Keratinocyte (primary cell): ENCODE results near the gene PGAM5. TPM values are rescaled to one million over a fixed set of nuclear protein-coding genes. Genes with fewer than 3 reads are reported as not detected.

Experiments
- DNase-seq: peaks from one replicate; pipeline ENCODE4 v3.0.0-alpha.2; 2011; ENCODE audit warnings: low read depth, missing footprints, low spot score
- FAIRE-seq: peaks from 2 replicates; lab custom pipeline; 2011; peaks lifted over from hg19 to GRCh38; lab: Jason Lieb, UNC
- H2AFZ ChIP-seq: 2 replicates; pipeline ENCODE4 v1.6.0; 2012; ENCODE audit warnings: low read length, control low read depth, inconsistent platforms; ENCODE audit not compliant: control insufficient read depth
- H3K27ac ChIP-seq: 2 replicates; pipeline ENCODE4 v1.5.1; 2011; ENCODE audit warnings: low read length; ENCODE audit not compliant: control insufficient read depth, insufficient read depth
- H3K27me3 ChIP-seq: 3 replicates; pipeline ENCODE4 v1.6.0; 2011; ENCODE audit warnings: low read length; ENCODE audit not compliant: control insufficient read depth, insufficient read depth; ENCODE audit errors: extremely low read depth
- H3K36me3 ChIP-seq, 2 experiments: 2 replicates in 1 of 2; 3 replicates in 1 of 2; pipeline ENCODE4 v1.5.1; 2011; ENCODE audit warnings: low read length in 2 of 2, mild to moderate bottlenecking in 1 of 2; ENCODE audit not compliant: control insufficient read depth in 2 of 2, insufficient read depth in 2 of 2; ENCODE audit errors: extremely low read depth in 1 of 2
- H3K4me1 ChIP-seq: 3 replicates; pipeline ENCODE4 v1.5.1; 2011; ENCODE audit warnings: low read length; ENCODE audit not compliant: control insufficient read depth, insufficient read depth; ENCODE audit errors: extremely low read depth
- H3K4me2 ChIP-seq: 3 replicates; pipeline ENCODE4 v1.6.0; 2011; ENCODE audit warnings: low read depth, low read length; ENCODE audit not compliant: control insufficient read depth, insufficient read depth; ENCODE audit errors: extremely low read depth
- H3K4me3 ChIP-seq, 3 experiments: fragments of 200-600 bp in 1 of 3; sonication (generic) in 1 of 3; 2 replicates in 2 of 3; 3 replicates in 1 of 3; pipeline ENCODE4 v1.5.1; 2011 to 2016; ENCODE audit warnings: low read length in 3 of 3, mild to moderate bottlenecking in 3 of 3, control low read depth in 2 of 3, inconsistent platforms in 1 of 3, low read depth in 1 of 3, mixed read lengths in 1 of 3, mixed run types in 1 of 3, moderate library complexity in 1 of 3; ENCODE audit not compliant: control insufficient read depth in 2 of 3, insufficient read depth in 2 of 3; ENCODE audit errors: extremely low read depth in 1 of 3
- H3K79me2 ChIP-seq: 2 replicates; pipeline ENCODE4 v1.6.0; 2012; ENCODE audit warnings: low read length; ENCODE audit not compliant: control insufficient read depth, insufficient read depth
- H3K9ac ChIP-seq: 3 replicates; pipeline ENCODE4 v1.6.0; 2011; ENCODE audit warnings: low read length; ENCODE audit not compliant: control insufficient read depth, insufficient read depth; ENCODE audit errors: extremely low read depth
- H3K9me1 ChIP-seq: 3 replicates; pipeline ENCODE4 v1.6.0; 2011; ENCODE audit warnings: low read length; ENCODE audit not compliant: control insufficient read depth, insufficient read depth; ENCODE audit errors: extremely low read depth
- H3K9me3 ChIP-seq: 2 replicates; pipeline ENCODE4 v1.5.1; 2012; ENCODE audit warnings: low read depth, low read length; ENCODE audit not compliant: control insufficient read depth
- H4K20me1 ChIP-seq: 3 replicates; pipeline ENCODE4 v1.6.0; 2011; ENCODE audit warnings: low read length; ENCODE audit not compliant: control insufficient read depth, insufficient read depth; ENCODE audit errors: extremely low read depth
- EZH2 ChIP-seq: IDR thresholded peaks from one replicate; pipeline ENCODE4 v1.6.1; 2012; ENCODE audit warnings: inconsistent platforms, mild to moderate bottlenecking, low read length, moderate library complexity
- dilution Hi-C: fragments of 300-500 bp; cut with MboI; formaldehyde crosslinking; loops from one replicate; pipeline ENCODE4 v1.7.0; 2020; ENCODE audit warnings: low sequenced_read_pairs; ENCODE audit not compliant: extremely low pct_ligation_motif_present
- polyA plus RNA-seq, 5 experiments: library from polyadenylated mRNA; depleted of rRNA in 3 of 5; stranded (reverse) in 3 of 5; stranded (forward) in 1 of 5; unstranded in 1 of 5; fragments of >200 nt; gene quantifications; 1 replicate in 1 of 5; 2 replicates in 3 of 5; 3 replicates in 1 of 5; pipeline versions ENCODE4 v1.2.1 to v1.2.3, GENCODE V29; 2011 to 2012; ENCODE audit warnings: missing spikeins in 2 of 5, low read depth in 1 of 5, low replicate concordance in 1 of 5
- TF ChIP-seq, protein P1 (sequence below), 3 experiments: IDR thresholded peaks in 1 of 3; conservative IDR thresholded peaks in 1 of 3; optimal IDR thresholded peaks in 1 of 3; 2 replicates in 2 of 3; 3 replicates in 1 of 3; pipeline versions ENCODE3 to v1.5.1; 2011; ENCODE audit warnings: low read length in 3 of 3, mild to moderate bottlenecking in 3 of 3, moderate library complexity in 2 of 3, control low read depth in 1 of 3, inconsistent platforms in 1 of 3; ENCODE audit not compliant: insufficient read depth in 2 of 3; ENCODE audit errors: extremely low read depth in 1 of 3

Gene PGAM5
- polyA plus RNA-seq, 1 donor (not counting 4 experiments of a cell fraction or from before 2014, with no cell fraction given), result 31.5 TPM

DNA sequence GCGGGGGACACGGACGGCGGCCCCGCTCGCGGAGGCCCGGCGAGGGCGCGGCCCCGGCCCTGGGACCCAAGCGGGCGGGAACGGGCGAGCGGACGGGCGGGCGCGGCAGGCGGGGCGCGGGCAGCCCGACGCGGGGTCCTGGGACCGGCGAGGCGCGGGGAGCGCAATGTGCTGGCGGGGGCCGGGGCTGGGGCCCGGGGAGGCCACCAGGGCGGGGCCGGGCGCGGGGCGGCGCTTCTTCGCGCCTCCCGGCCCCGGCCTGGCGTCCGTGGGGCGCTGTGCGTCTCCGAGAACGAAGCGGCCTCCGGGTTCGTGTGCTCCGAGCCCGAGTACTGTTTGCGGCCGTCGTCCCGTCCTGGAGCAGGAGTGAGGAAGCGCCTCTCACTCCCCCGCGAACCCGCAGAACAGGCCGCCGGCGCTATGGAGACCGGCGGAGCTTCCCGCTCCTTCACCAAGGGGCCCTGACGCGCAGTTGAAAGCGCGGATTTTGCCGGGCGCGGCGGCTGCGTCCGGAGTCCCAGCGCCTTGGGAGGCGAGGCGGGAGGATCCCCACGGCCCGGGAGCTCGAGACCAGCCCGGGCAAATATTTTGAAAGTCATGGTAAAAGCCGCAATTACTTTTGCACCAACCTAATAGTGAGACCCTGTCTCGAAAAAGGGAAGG, 51.4 kb downstream of the PGAM5 start:
- Histone ChIP-seq H3K79me2 (peaks cover 45% of the 10 kb centered on the region), H3K4me2 (peak overlapping the region; percentile 82), H3K9me1 (no peaks in the 10 kb centered on the region), H3K36me3 (peaks cover 6 to 9% of the 10 kb centered on the region in 2 experiments), H4K20me1 (peaks cover 16% of the 10 kb centered on the region), H2AFZ (peak overlapping the region; percentile 68), H3K9ac (peak overlapping the region; percentile 100), H3K27ac (peak overlapping the region; percentile 83), H3K4me1 (peaks cover 14% of the 10 kb centered on the region), H3K9me3 (no peaks in the 10 kb centered on the region), H3K4me3 (peak overlapping the region; percentile 62 to 81 (median 66)), H3K27me3 (no peaks in the 10 kb centered on the region)
- FAIRE-seq, result no peak
- dilution Hi-C loops, result no loop called here
- TF ChIP-seq EZH2, result no peak
- TF ChIP-seq, protein P1, sequence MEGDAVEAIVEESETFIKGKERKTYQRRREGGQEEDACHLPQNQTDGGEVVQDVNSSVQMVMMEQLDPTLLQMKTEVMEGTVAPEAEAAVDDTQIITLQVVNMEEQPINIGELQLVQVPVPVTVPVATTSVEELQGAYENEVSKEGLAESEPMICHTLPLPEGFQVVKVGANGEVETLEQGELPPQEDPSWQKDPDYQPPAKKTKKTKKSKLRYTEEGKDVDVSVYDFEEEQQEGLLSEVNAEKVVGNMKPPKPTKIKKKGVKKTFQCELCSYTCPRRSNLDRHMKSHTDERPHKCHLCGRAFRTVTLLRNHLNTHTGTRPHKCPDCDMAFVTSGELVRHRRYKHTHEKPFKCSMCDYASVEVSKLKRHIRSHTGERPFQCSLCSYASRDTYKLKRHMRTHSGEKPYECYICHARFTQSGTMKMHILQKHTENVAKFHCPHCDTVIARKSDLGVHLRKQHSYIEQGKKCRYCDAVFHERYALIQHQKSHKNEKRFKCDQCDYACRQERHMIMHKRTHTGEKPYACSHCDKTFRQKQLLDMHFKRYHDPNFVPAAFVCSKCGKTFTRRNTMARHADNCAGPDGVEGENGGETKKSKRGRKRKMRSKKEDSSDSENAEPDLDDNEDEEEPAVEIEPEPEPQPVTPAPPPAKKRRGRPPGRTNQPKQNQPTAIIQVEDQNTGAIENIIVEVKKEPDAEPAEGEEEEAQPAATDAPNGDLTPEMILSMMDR (optimal IDR thresholded peaks at IDR 0.05 in 1 of 3, IDR thresholded peaks at IDR 0.05 in 1 of 3, conservative IDR thresholded peaks at IDR 0.05 in 1 of 3; ENCODE audit: extremely low read depth in 1 of 3, insufficient read depth in 2 of 3, low read length in 3 of 3), result peak in 2 of 3 experiments; percentile 26 to 43
- DNase-seq, result peak; percentile 28

DNA sequence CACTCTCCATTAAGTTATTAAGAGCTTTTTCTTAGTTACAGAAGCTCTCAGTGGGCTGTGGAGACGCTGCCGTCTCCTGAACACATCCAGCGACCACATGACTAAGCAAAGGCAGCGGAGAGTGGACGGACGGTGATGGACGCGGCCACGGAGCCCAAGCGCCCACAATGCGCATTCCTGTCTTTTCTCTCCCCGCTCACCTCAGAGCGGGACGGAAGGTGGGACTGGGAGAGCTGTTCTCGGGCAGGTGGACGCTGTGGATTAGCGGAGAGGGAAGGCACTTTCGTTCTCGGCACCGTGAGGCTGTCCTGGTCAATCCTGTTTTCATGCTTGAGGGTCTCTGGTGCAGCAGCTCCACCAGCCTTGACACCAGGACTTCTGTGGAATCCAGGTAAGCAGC, 53.6 kb downstream of the PGAM5 start:
- H3K36me3 ChIP-seq, result peaks cover 0 to 8% of the 10 kb centered on the region in 2 experiments
- no peak overlapping the region for H3K4me2 ChIP-seq
- peaks cover 7% of the 10 kb centered on the region for H4K20me1 ChIP-seq
- H3K79me2 ChIP-seq, result peaks cover 24% of the 10 kb centered on the region
- no peak overlapping the region for H2AFZ ChIP-seq
- H3K9me3 ChIP-seq, result no peaks in the 10 kb centered on the region
- no peaks in the 10 kb centered on the region for H3K9me1 ChIP-seq
- no peaks in the 10 kb centered on the region for H3K27me3 ChIP-seq
- dilution Hi-C loops, result no loop called here
- no peak overlapping the region for H3K4me3 ChIP-seq
- H3K9ac ChIP-seq, result no peak overlapping the region
- TF ChIP-seq, protein P1 (optimal IDR thresholded peaks at IDR 0.05 in 1 of 3, IDR thresholded peaks at IDR 0.05 in 1 of 3, conservative IDR thresholded peaks at IDR 0.05 in 1 of 3; ENCODE audit: extremely low read depth in 1 of 3, insufficient read depth in 2 of 3, low read length in 3 of 3), result no peak
- DNase-seq (no peak), FAIRE-seq (no peak)
- H3K4me1 ChIP-seq, result peaks cover 14% of the 10 kb centered on the region
- H3K27ac ChIP-seq, result no peak overlapping the region
